Liver (tissue), 9 donors: ENCODE data around the gene PTGER2. TPM values are rescaled to one million over a fixed set of nuclear protein-coding genes. Genes with fewer than 3 reads are reported as not detected.

Source experiments
- DNase-seq: peaks from one replicate; pipeline ENCODE4 v3.0.0-alpha.2; 2017; ENCODE audit warnings: low spot score
- H3K27ac ChIP-seq, 2 donors: one replicate each; pipeline ENCODE4 v1.7.0; 2013; ENCODE audit warnings: inconsistent platforms in 2 of 2, low read length in 2 of 2, control low read depth in 1 of 2, low read depth in 1 of 2, mild to moderate bottlenecking in 1 of 2
- H3K27me3 ChIP-seq, 4 donors: one replicate each; pipeline versions ENCODE4 v1.6.1 to v1.7.0; 2013; ENCODE audit warnings: low read length in 3 of 4, inconsistent platforms in 1 of 4, mild to moderate bottlenecking in 1 of 4, moderate library complexity in 1 of 4; ENCODE audit not compliant: control insufficient read depth in 4 of 4, insufficient read depth in 4 of 4
- H3K36me3 ChIP-seq, 4 donors: one replicate each; pipeline versions ENCODE4 v1.6.1 to v1.7.0; 2013; ENCODE audit warnings: low read length in 3 of 4, mild to moderate bottlenecking in 3 of 4, low read depth in 1 of 4, moderate library complexity in 1 of 4; ENCODE audit not compliant: control insufficient read depth in 4 of 4, insufficient read depth in 3 of 4
- H3K4me1 ChIP-seq, 4 donors: one replicate each; pipeline versions ENCODE4 v1.6.1 to v1.7.0; 2013; ENCODE audit warnings: low read length in 3 of 4, mild to moderate bottlenecking in 3 of 4, moderate library complexity in 1 of 4; ENCODE audit not compliant: control insufficient read depth in 4 of 4, insufficient read depth in 4 of 4
- H3K4me3 ChIP-seq, 3 donors: one replicate each; pipeline versions ENCODE4 v1.6.1 to v1.7.0; 2013; ENCODE audit warnings: low read length in 3 of 3, control low read depth in 1 of 3, low read depth in 1 of 3, mild to moderate bottlenecking in 1 of 3
- H3K9ac ChIP-seq, 2 donors: one replicate each; pipeline ENCODE4 v1.7.0; 2013; ENCODE audit warnings: low read length in 2 of 2, mild to moderate bottlenecking in 2 of 2, moderate library complexity in 2 of 2, control low read depth in 1 of 2, low read depth in 1 of 2
- H3K9me3 ChIP-seq, 4 donors: one replicate each; pipeline versions ENCODE4 v1.6.1 to v1.7.0; 2013; ENCODE audit warnings: low read length in 3 of 4; ENCODE audit not compliant: control insufficient read depth in 4 of 4
- EGR1 ChIP-seq, 2 donors: IDR thresholded peaks; 2 replicates each; pipeline ENCODE4 v1.6.1; 2016 to 2018; ENCODE audit warnings: antibody characterized with exemption in 2 of 2, low read depth in 2 of 2
- FOXA1 ChIP-seq: IDR thresholded peaks from 2 replicates; pipeline ENCODE4 v1.6.1; 2016; ENCODE audit warnings: antibody characterized with exemption
- FOXA2 ChIP-seq: IDR thresholded peaks from 2 replicates; pipeline ENCODE4 v1.6.1; 2016; ENCODE audit warnings: antibody characterized with exemption
- GABPA ChIP-seq, 2 donors: IDR thresholded peaks in 1 of 2; conservative IDR thresholded peaks in 1 of 2; 2 replicates each; pipeline ENCODE4 v1.6.1; 2016; ENCODE audit warnings: antibody characterized with exemption in 2 of 2, mild to moderate bottlenecking in 1 of 2, moderate library complexity in 1 of 2
- HNF4A ChIP-seq, 2 donors: conservative IDR thresholded peaks; 2 replicates each; pipeline ENCODE4 v1.6.1; 2016; ENCODE audit warnings: antibody characterized with exemption in 2 of 2, mild to moderate bottlenecking in 2 of 2
- HNF4G ChIP-seq: IDR thresholded peaks from 2 replicates; pipeline ENCODE4 v1.6.1; 2016; ENCODE audit warnings: antibody characterized with exemption
- JUND ChIP-seq, 2 donors: IDR thresholded peaks; 2 replicates each; pipeline ENCODE4 v1.6.1; 2016; ENCODE audit warnings: antibody characterized with exemption in 2 of 2
- NR2F2 ChIP-seq: IDR thresholded peaks from 2 replicates; pipeline ENCODE4 v1.6.1; 2016; ENCODE audit warnings: antibody characterized with exemption
- RAD21 ChIP-seq, 2 donors: IDR thresholded peaks; 2 replicates each; pipeline ENCODE4 v1.6.1; 2016; ENCODE audit warnings: antibody characterized with exemption in 2 of 2, mild to moderate bottlenecking in 2 of 2
- RXRA ChIP-seq, 2 donors: IDR thresholded peaks; 2 replicates each; pipeline ENCODE4 v1.6.1; 2017 to 2018; ENCODE audit warnings: antibody characterized with exemption in 2 of 2, mild to moderate bottlenecking in 1 of 2
- SP1 ChIP-seq: IDR thresholded peaks from 2 replicates; pipeline ENCODE4 v1.6.1; 2018; ENCODE audit warnings: antibody characterized with exemption, mild to moderate bottlenecking
- TAF1 ChIP-seq: conservative IDR thresholded peaks from 2 replicates; pipeline ENCODE4 v1.6.1; 2016; ENCODE audit warnings: antibody characterized with exemption, mild to moderate bottlenecking
- YY1 ChIP-seq: IDR thresholded peaks from 2 replicates; pipeline ENCODE4 v1.6.1; 2016; ENCODE audit warnings: antibody characterized with exemption, mild to moderate bottlenecking
- WGBS: extraction: QIAGEN DNeasy Blood & Tissue Kit; methylation state at CpG from one replicate; pipeline ENCODE4 v1.1.7; 2013; 5-methylcytosine and 5-hydroxymethylcytosine counted together
- polyA plus RNA-seq, 2 donors: library from polyadenylated mRNA; stranded (reverse) in 1 of 2; unstranded in 1 of 2; fragments of 200-250 nt in 1 of 2; fragments of >200 nt in 1 of 2; fragmentation: Nextera tagmentation in 1 of 2; extraction: Ambion mirVana in 1 of 2; gene quantifications; one replicate each; pipeline versions ENCODE4 v1.2.1 to v1.2.3, GENCODE V29; 2013 to 2015
- total RNA-seq, 2 donors: library from RNA; depleted of rRNA; stranded (reverse); fragments of >200 nt; gene quantifications; one replicate each; pipeline ENCODE4 v1.2.3, GENCODE V29; 2014
- TF ChIP-seq, protein P1 (sequence below): IDR thresholded peaks from 2 replicates; pipeline ENCODE4 v1.6.1; 2016; ENCODE audit warnings: antibody characterized with exemption
- TF ChIP-seq, protein P2 (sequence below): IDR thresholded peaks from 2 replicates; pipeline ENCODE4 v1.6.1; 2016; ENCODE audit warnings: antibody characterized with exemption
- TF ChIP-seq, protein P3 (sequence below): fragments of 150-350 bp; IDR thresholded peaks from 2 replicates; pipeline ENCODE4 v1.5.1; 2017; ENCODE audit warnings: improper control_type of control experiment, low read depth, low read length; ENCODE audit not compliant: missing input control
- TF ChIP-seq, protein P4 (sequence below): IDR thresholded peaks from 2 replicates; pipeline ENCODE4 v1.6.1; 2016; ENCODE audit warnings: antibody characterized with exemption
- TF ChIP-seq, protein P5 (sequence below): IDR thresholded peaks from 2 replicates; pipeline ENCODE4 v1.6.1; 2016; ENCODE audit warnings: antibody characterized with exemption, mild to moderate bottlenecking
- donor health status: healthy.
- donor health status: healthy.
- donor health status: healthy.
- donor health status: healthy.
- donor health status: healthy.

The PTGER2 gene
- total and polyA plus RNA-seq, 4 donors = 0.36 to 1.9 (median 0.81) TPM

DNA sequence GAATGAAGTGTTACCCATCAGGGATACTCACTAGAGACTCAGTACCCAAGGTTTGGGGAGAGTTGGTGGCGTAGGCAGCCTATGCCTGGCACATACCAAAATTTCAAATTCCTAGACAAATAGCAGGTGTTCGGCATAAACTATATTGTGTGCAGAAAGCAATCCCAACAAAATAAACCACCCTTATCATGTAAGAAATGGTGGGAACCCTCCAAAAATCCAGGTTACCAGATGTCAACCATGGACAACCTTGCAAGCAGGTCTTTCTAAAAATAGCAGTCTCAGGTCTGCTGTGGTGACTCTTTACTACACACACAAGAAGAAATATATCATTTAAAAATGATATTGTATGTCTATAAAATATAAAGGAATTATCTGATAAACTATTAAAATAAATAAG lies 17.7 kb upstream of the PTGER2 start (continued):
- TF ChIP-seq, protein P1, sequence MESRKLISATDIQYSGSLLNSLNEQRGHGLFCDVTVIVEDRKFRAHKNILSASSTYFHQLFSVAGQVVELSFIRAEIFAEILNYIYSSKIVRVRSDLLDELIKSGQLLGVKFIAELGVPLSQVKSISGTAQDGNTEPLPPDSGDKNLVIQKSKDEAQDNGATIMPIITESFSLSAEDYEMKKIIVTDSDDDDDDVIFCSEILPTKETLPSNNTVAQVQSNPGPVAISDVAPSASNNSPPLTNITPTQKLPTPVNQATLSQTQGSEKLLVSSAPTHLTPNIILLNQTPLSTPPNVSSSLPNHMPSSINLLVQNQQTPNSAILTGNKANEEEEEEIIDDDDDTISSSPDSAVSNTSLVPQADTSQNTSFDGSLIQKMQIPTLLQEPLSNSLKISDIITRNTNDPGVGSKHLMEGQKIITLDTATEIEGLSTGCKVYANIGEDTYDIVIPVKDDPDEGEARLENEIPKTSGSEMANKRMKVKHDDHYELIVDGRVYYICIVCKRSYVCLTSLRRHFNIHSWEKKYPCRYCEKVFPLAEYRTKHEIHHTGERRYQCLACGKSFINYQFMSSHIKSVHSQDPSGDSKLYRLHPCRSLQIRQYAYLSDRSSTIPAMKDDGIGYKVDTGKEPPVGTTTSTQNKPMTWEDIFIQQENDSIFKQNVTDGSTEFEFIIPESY = no peak
- no peak for TF ChIP-seq FOXA2
- no peak for TF ChIP-seq HNF4G

DNA sequence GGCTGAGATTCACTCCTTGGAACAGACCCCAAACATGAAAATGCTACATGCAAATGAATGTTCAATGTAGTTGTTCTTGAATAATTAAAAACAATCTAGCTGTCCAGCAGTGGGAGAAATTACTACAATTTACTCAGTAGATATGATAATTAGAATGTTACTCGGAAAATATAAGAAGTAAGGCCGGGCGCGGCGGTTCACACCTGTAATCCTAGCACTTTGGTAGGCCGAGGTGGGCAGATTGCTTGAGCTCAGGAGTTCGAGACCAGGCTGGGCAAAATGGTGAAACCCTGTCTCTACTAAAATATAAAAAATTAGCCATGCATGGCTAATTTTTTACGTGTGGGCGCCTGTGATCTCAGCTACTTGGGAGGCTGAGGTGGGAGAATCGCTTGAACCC lies 15.3 kb upstream of the PTGER2 start:
- Histone ChIP-seq H3K27me3 (no peaks in the 10 kb centered on the region), H3K9me3 (no peaks in the 10 kb centered on the region), H3K27ac (no peak overlapping the region), H3K36me3 (no peaks in the 10 kb centered on the region), H3K4me3 (no peak overlapping the region), H3K9ac (no peak overlapping the region), H3K4me1 (no peaks in the 10 kb centered on the region)
- TF ChIP-seq HNF4A (conservative IDR thresholded peaks at IDR 0.05) (no peak), FOXA2 (no peak), SP1 (no peak), TAF1 (no peak), FOXA1 (no peak), RAD21 (IDR thresholded peaks at IDR 0.05) (no peak), NR2F2 (no peak), EGR1 (IDR thresholded peaks at IDR 0.05; ENCODE audit: low read depth in 2 of 2) (no peak), RXRA (IDR thresholded peaks at IDR 0.05) (no peak), JUND (IDR thresholded peaks at IDR 0.05) (no peak), YY1 (no peak), GABPA (IDR thresholded peaks at IDR 0.05 in 1 of 2, conservative IDR thresholded peaks at IDR 0.05 in 1 of 2) (no peak), HNF4G (no peak)
- TF ChIP-seq, protein P2, sequence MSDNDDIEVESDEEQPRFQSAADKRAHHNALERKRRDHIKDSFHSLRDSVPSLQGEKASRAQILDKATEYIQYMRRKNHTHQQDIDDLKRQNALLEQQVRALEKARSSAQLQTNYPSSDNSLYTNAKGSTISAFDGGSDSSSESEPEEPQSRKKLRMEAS = no peak
- TF ChIP-seq, protein P3, sequence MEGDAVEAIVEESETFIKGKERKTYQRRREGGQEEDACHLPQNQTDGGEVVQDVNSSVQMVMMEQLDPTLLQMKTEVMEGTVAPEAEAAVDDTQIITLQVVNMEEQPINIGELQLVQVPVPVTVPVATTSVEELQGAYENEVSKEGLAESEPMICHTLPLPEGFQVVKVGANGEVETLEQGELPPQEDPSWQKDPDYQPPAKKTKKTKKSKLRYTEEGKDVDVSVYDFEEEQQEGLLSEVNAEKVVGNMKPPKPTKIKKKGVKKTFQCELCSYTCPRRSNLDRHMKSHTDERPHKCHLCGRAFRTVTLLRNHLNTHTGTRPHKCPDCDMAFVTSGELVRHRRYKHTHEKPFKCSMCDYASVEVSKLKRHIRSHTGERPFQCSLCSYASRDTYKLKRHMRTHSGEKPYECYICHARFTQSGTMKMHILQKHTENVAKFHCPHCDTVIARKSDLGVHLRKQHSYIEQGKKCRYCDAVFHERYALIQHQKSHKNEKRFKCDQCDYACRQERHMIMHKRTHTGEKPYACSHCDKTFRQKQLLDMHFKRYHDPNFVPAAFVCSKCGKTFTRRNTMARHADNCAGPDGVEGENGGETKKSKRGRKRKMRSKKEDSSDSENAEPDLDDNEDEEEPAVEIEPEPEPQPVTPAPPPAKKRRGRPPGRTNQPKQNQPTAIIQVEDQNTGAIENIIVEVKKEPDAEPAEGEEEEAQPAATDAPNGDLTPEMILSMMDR = no peak
- TF ChIP-seq, protein P4, sequence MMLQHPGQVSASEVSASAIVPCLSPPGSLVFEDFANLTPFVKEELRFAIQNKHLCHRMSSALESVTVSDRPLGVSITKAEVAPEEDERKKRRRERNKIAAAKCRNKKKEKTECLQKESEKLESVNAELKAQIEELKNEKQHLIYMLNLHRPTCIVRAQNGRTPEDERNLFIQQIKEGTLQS = no peak
- TF ChIP-seq, protein P5, sequence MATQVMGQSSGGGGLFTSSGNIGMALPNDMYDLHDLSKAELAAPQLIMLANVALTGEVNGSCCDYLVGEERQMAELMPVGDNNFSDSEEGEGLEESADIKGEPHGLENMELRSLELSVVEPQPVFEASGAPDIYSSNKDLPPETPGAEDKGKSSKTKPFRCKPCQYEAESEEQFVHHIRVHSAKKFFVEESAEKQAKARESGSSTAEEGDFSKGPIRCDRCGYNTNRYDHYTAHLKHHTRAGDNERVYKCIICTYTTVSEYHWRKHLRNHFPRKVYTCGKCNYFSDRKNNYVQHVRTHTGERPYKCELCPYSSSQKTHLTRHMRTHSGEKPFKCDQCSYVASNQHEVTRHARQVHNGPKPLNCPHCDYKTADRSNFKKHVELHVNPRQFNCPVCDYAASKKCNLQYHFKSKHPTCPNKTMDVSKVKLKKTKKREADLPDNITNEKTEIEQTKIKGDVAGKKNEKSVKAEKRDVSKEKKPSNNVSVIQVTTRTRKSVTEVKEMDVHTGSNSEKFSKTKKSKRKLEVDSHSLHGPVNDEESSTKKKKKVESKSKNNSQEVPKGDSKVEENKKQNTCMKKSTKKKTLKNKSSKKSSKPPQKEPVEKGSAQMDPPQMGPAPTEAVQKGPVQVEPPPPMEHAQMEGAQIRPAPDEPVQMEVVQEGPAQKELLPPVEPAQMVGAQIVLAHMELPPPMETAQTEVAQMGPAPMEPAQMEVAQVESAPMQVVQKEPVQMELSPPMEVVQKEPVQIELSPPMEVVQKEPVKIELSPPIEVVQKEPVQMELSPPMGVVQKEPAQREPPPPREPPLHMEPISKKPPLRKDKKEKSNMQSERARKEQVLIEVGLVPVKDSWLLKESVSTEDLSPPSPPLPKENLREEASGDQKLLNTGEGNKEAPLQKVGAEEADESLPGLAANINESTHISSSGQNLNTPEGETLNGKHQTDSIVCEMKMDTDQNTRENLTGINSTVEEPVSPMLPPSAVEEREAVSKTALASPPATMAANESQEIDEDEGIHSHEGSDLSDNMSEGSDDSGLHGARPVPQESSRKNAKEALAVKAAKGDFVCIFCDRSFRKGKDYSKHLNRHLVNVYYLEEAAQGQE = no peak
- TF ChIP-seq, protein P1 = no peak
- DNase-seq = no peak
- WGBS = 89% methylated on average over 10 of the region's 10 CpGs
